ENCODE results near the gene MEPCE.

The MEPCE gene

GRCh38 chr7:100457033-100457432 lies 27.4 kb downstream of the MEPCE start:
- ATAC-seq, result no peak
- Mint-ChIP-seq H3K27ac (no peak overlapping the region), H3K9me3 (no peaks in the 10 kb centered on the region), H3K4me3 (no peak overlapping the region), H3K4me1 (peaks cover 11% of the 10 kb centered on the region), H3K36me3 (peaks cover 54% of the 10 kb centered on the region)
- DNase-seq (ENCODE audit: low spot score in 2 of 2), result no peak

GRCh38 chr7:100464210-100464660 lies 34.6 kb downstream of the MEPCE start, which contains the start of gene SPACDR:
SPACDR (minus strand) TSS chr7:100464260; CDS start chr7:100464025, 235 bp downstream.
- no peak within 1 kb of the TSS for H3K4me3 Mint-ChIP-seq
- no peak for ATAC-seq
- peak within 1 kb of the TSS; percentile 78 for H3K27ac Mint-ChIP-seq
- peaks cover 99% of the 10 kb centered on the region for H3K36me3 Mint-ChIP-seq
- no peak for DNase-seq (ENCODE audit: low spot score in 2 of 2)
- H3K9me3 Mint-ChIP-seq, result no peaks in the 10 kb centered on the region
- peaks cover 16% of the 10 kb centered on the region for H3K4me1 Mint-ChIP-seq

- Mint-ChIP-seq H3K4me1 (peaks cover 11% of the 10 kb centered on the region), H3K4me3 (no peak overlapping the region), H3K27ac (no peak overlapping the region), H3K36me3 (peaks cover 99% of the 10 kb centered on the region), H3K9me3 (no peaks in the 10 kb centered on the region)
- ATAC-seq (no peak), DNase-seq (ENCODE audit: low spot score in 2 of 2) (no peak)
Measured at GRCh38 chr7:100464791-100465190, 35.2 kb downstream of the MEPCE start.

- ATAC-seq (no peak), DNase-seq (ENCODE audit: low spot score in 2 of 2) (no peak)
- no peaks in the 10 kb centered on the region for H3K9me3 Mint-ChIP-seq
- H3K4me3 Mint-ChIP-seq, result no peak overlapping the region
- H3K4me1 Mint-ChIP-seq, result peaks cover 11% of the 10 kb centered on the region
- peaks cover 100% of the 10 kb centered on the region for H3K36me3 Mint-ChIP-seq
- no peak overlapping the region for H3K27ac Mint-ChIP-seq
Measured at GRCh38 chr7:100465299-100465698, 35.7 kb downstream of the MEPCE start.

GRCh38 chr7:100465702-100466311 lies 36.2 kb downstream of the MEPCE start:
- DNase-seq (ENCODE audit: low spot score in 2 of 2), result no peak
- H3K4me3 Mint-ChIP-seq, result no peak overlapping the region
- ATAC-seq, result no peak
- H3K9me3 Mint-ChIP-seq, result no peaks in the 10 kb centered on the region
- H3K4me1 Mint-ChIP-seq, result peaks cover 16% of the 10 kb centered on the region
- peaks cover 100% of the 10 kb centered on the region for H3K36me3 Mint-ChIP-seq
- no peak overlapping the region for H3K27ac Mint-ChIP-seq

GRCh38 chr7:100466653-100467605 lies 37.3 kb downstream of the MEPCE start:
- H3K27ac Mint-ChIP-seq, result no peak overlapping the region
- ATAC-seq, result no peak
- no peak for DNase-seq (ENCODE audit: low spot score in 2 of 2)
- H3K36me3 Mint-ChIP-seq, result peaks cover 100% of the 10 kb centered on the region
- peaks cover 20% of the 10 kb centered on the region for H3K4me1 Mint-ChIP-seq
- no peaks in the 10 kb centered on the region for H3K9me3 Mint-ChIP-seq
- H3K4me3 Mint-ChIP-seq, result no peak overlapping the region

GRCh38 chr7:100467638-100468373 lies 38.2 kb downstream of the MEPCE start:
- peaks cover 23% of the 10 kb centered on the region for H3K4me1 Mint-ChIP-seq
- DNase-seq (ENCODE audit: low spot score in 2 of 2) (no peak), ATAC-seq (no peak)
- H3K36me3 Mint-ChIP-seq, result peaks cover 100% of the 10 kb centered on the region
- no peak overlapping the region for H3K4me3 Mint-ChIP-seq
- H3K9me3 Mint-ChIP-seq, result no peaks in the 10 kb centered on the region
- H3K27ac Mint-ChIP-seq, result no peak overlapping the region

GRCh38 chr7:100469227-100470044 lies 39.8 kb downstream of the MEPCE start:
- Mint-ChIP-seq H3K9me3 (no peaks in the 10 kb centered on the region), H3K4me1 (peaks cover 38% of the 10 kb centered on the region), H3K4me3 (no peak overlapping the region), H3K36me3 (peaks cover 100% of the 10 kb centered on the region), H3K27ac (peak overlapping the region; percentile 65)
- DNase-seq (ENCODE audit: low spot score in 2 of 2) (peak; percentile 84 to 91), ATAC-seq (peak; percentile 81)

- peak overlapping the region; percentile 65 for H3K27ac Mint-ChIP-seq
- no peak for ATAC-seq
- peaks cover 48% of the 10 kb centered on the region for H3K4me1 Mint-ChIP-seq
- H3K36me3 Mint-ChIP-seq, result peaks cover 100% of the 10 kb centered on the region
- no peaks in the 10 kb centered on the region for H3K9me3 Mint-ChIP-seq
- DNase-seq (ENCODE audit: low spot score in 2 of 2), result no peak
- H3K4me3 Mint-ChIP-seq, result no peak overlapping the region
Measured at GRCh38 chr7:100471021-100471420, 41.4 kb downstream of the MEPCE start.

GRCh38 chr7:100472121-100472851 lies 42.7 kb downstream of the MEPCE start:
- no peak overlapping the region for H3K4me3 Mint-ChIP-seq
- H3K27ac Mint-ChIP-seq, result peak overlapping the region; percentile 89
- ATAC-seq (no peak), DNase-seq (ENCODE audit: low spot score in 2 of 2) (no peak)
- no peaks in the 10 kb centered on the region for H3K9me3 Mint-ChIP-seq
- H3K36me3 Mint-ChIP-seq, result peaks cover 100% of the 10 kb centered on the region
- peaks cover 50% of the 10 kb centered on the region for H3K4me1 Mint-ChIP-seq

- no peak for ATAC-seq
- Mint-ChIP-seq H3K27ac (peak overlapping the region; percentile 89), H3K36me3 (peaks cover 99% of the 10 kb centered on the region), H3K4me1 (peaks cover 48% of the 10 kb centered on the region), H3K4me3 (peak overlapping the region; percentile 99), H3K9me3 (no peaks in the 10 kb centered on the region)
- no peak for DNase-seq (ENCODE audit: low spot score in 2 of 2)
Measured at GRCh38 chr7:100472854-100473499, 43.3 kb downstream of the MEPCE start.

- Mint-ChIP-seq H3K4me1 (peaks cover 51% of the 10 kb centered on the region), H3K9me3 (no peaks in the 10 kb centered on the region), H3K27ac (peak overlapping the region; percentile 89), H3K36me3 (peaks cover 85% of the 10 kb centered on the region), H3K4me3 (peak overlapping the region; percentile 99)
- no peak for DNase-seq (ENCODE audit: low spot score in 2 of 2)
- no peak for ATAC-seq
Measured at GRCh38 chr7:100475549-100475948, 45.9 kb downstream of the MEPCE start.

- peaks cover 48% of the 10 kb centered on the region for H3K4me1 Mint-ChIP-seq
- H3K36me3 Mint-ChIP-seq, result peaks cover 79% of the 10 kb centered on the region
- ATAC-seq, result no peak
- peak overlapping the region; percentile 89 for H3K27ac Mint-ChIP-seq
- no peaks in the 10 kb centered on the region for H3K9me3 Mint-ChIP-seq
- no peak for DNase-seq (ENCODE audit: low spot score in 2 of 2)
- peak overlapping the region; percentile 99 for H3K4me3 Mint-ChIP-seq
Measured at GRCh38 chr7:100476101-100476780, 46.6 kb downstream of the MEPCE start.
